ENCODE data around the gene KCNIP3.
"Not testable (repeated sequence)": the region's sequence is repeated elsewhere in the genome, so short reads cannot be mapped to it uniquely, and the experiment has no call there.

The KCNIP3 gene

GRCh38 chr2:95348609-95349567 is 51.7 kb downstream of the KCNIP3 start:
- no peak for DNase-seq (ENCODE audit: low spot score)

GRCh38 chr2:95349568-95350322 is 52.6 kb downstream of the KCNIP3 start:
- DNase-seq (ENCODE audit: low spot score): no peak

GRCh38 chr2:95350368-95350767 is 53.2 kb downstream of the KCNIP3 start:
- no peak for DNase-seq (ENCODE audit: low spot score)

GRCh38 chr2:95350774-95351597 is 53.8 kb downstream of the KCNIP3 start:
- no peak for DNase-seq (ENCODE audit: low spot score)

- DNase-seq (ENCODE audit: low spot score): no peak
These were observed 54.4 kb downstream of the KCNIP3 start for GRCh38 chr2:95351598-95351915.

GRCh38 chr2:95352310-95353054 is 55.3 kb downstream of the KCNIP3 start:
- no peak for DNase-seq (ENCODE audit: low spot score)

GRCh38 chr2:95353055-95353575 is 56.0 kb downstream of the KCNIP3 start:
- no peak for DNase-seq (ENCODE audit: low spot score)

- DNase-seq (ENCODE audit: low spot score): no peak
These were observed 56.7 kb downstream of the KCNIP3 start for GRCh38 chr2:95353613-95354468.

- DNase-seq (ENCODE audit: low spot score): no peak
These were observed 57.3 kb downstream of the KCNIP3 start for GRCh38 chr2:95354469-95354901.

GRCh38 chr2:95354925-95355324 is 57.8 kb downstream of the KCNIP3 start:
- no peak for DNase-seq (ENCODE audit: low spot score)

- DNase-seq (ENCODE audit: low spot score): not testable (repeated sequence)
These were observed 58.3 kb downstream of the KCNIP3 start for GRCh38 chr2:95355486-95355885.

- DNase-seq (ENCODE audit: low spot score): no peak
These were observed 59.9 kb downstream of the KCNIP3 start for GRCh38 chr2:95356821-95357700.

GRCh38 chr2:95357717-95358280 is 60.7 kb downstream of the KCNIP3 start:
- DNase-seq (ENCODE audit: low spot score): no peak

- no peak for DNase-seq (ENCODE audit: low spot score)
These were observed 61.9 kb downstream of the KCNIP3 start for GRCh38 chr2:95359031-95359430.

GRCh38 chr2:95359501-95359930 is 62.4 kb downstream of the KCNIP3 start:
- no peak for DNase-seq (ENCODE audit: low spot score)

GRCh38 chr2:95361216-95361980 is 64.3 kb downstream of the KCNIP3 start:
- DNase-seq (ENCODE audit: low spot score): no peak

- no peak for DNase-seq (ENCODE audit: low spot score)
These were observed 65.3 kb downstream of the KCNIP3 start for GRCh38 chr2:95362486-95362885.

- no peak for DNase-seq (ENCODE audit: low spot score)
These were observed 69.4 kb downstream of the KCNIP3 start for GRCh38 chr2:95366514-95366913.
